K562 (cell line): ENCODE data around the gene S100A2. TPM values are rescaled to one million over a fixed set of nuclear protein-coding genes. Genes with fewer than 3 reads are reported as not detected.

Experiments
- ATAC-seq: fragments of 200-7000 bp; cut with Tn5 transposase; 3 replicates; pipeline ENCODE4 v1.9.1; 2020; ENCODE audit warnings: moderate library complexity
- BruUV-seq: library from RNA; stranded (reverse); fragments of 400-500 nt; replicated peaks from 2 replicates; lab custom pipeline; 2021; lab: Mats Ljungman, UMichigan
- CTCF ChIA-PET: fragments of 300-600 bp; formaldehyde crosslinking; extraction: SDS; loops from one replicate; lab custom pipeline; 2021; ENCODE audit warnings: low intra/inter-chr PET ratio; lab: Yijun Ruan, JAX
- POLR2A ChIA-PET: fragments of 300-600, 350-650 bp; sonication (Branson Sonifier 250); formaldehyde crosslinking; extraction: SDS; loops from one replicate; lab custom pipeline; 2021; ENCODE audit warnings: antibody characterized with exemption, inconsistent platforms; lab: Yijun Ruan, JAX
- DNase-seq, 4 experiments: peaks; one replicate each; pipeline versions ENCODE4 v3.0.0 to v3.0.0-alpha.2; 2011 to 2018; ENCODE audit warnings: low spot score in 3 of 4, mixed read lengths in 3 of 4; ENCODE audit errors: extremely low read depth in 1 of 4
- FAIRE-seq: peaks from 2 replicates; lab custom pipeline; 2011; peaks lifted over from hg19 to GRCh38; lab: Jason Lieb, UNC
- H2AFZ ChIP-seq: 2 replicates; pipeline ENCODE4 v1.6.0; 2011; ENCODE audit warnings: low read depth, low read length, control low read depth, inconsistent platforms
- H3K27ac ChIP-seq: fragments of 200-600 bp; 3 replicates; pipeline ENCODE4 v1.8.0; 2011; ENCODE audit warnings: low read depth, mild to moderate bottlenecking, control low read depth, inconsistent platforms, low read length, moderate library complexity, mixed read lengths; ENCODE audit errors: extremely low read depth
- H3K27me3 ChIP-seq, 2 experiments: fragments of 300-600 bp in 1 of 2; 2 replicates in 1 of 2; 3 replicates in 1 of 2; pipeline versions ENCODE4 v1.6.0 to v1.8.0; 2011; ENCODE audit warnings: inconsistent platforms in 2 of 2, low read length in 2 of 2, mild to moderate bottlenecking in 1 of 2, mixed read lengths in 1 of 2, moderate library complexity in 1 of 2; ENCODE audit not compliant: control insufficient read depth in 2 of 2, insufficient read depth in 2 of 2
- H3K36me3 ChIP-seq: fragments of 300-600 bp; 3 replicates; pipeline ENCODE4 v1.8.0; 2011; ENCODE audit warnings: mild to moderate bottlenecking, low read length, inconsistent platforms; ENCODE audit not compliant: control insufficient read depth, insufficient read depth
- H3K4me1 ChIP-seq, 2 experiments: fragments of 200-600 bp in 1 of 2; replicated peaks in 1 of 2; 2 replicates in 1 of 2; 3 replicates in 1 of 2; pipeline versions ENCODE4 v1.5.1 to v1.8.0; 2011; ENCODE audit warnings: inconsistent platforms in 2 of 2, low read length in 2 of 2, mild to moderate bottlenecking in 1 of 2, mixed read lengths in 1 of 2, moderate library complexity in 1 of 2; ENCODE audit not compliant: control insufficient read depth in 2 of 2, insufficient read depth in 2 of 2
- H3K4me2 ChIP-seq: 2 replicates; pipeline ENCODE4 v1.6.1; 2011; ENCODE audit warnings: low read length, control low read depth, inconsistent platforms, mixed read lengths; ENCODE audit not compliant: insufficient read depth
- H3K4me3 ChIP-seq: fragments of 200-600 bp; sonication (generic), shearing (Covaris generic); 2 replicates; pipeline ENCODE4 v1.5.1; 2016; ENCODE audit warnings: control low read depth, inconsistent platforms
- H3K79me2 ChIP-seq: fragments of 200-600 bp; 3 replicates; pipeline ENCODE4 v1.8.0; 2011; ENCODE audit warnings: low read length, inconsistent platforms; ENCODE audit not compliant: control insufficient read depth, insufficient read depth
- H3K9ac ChIP-seq, 2 experiments: 2 replicates each; pipeline versions ENCODE4 v1.6.0 to v1.6.1; 2011; ENCODE audit warnings: low read depth in 2 of 2, low read length in 2 of 2, control low read depth in 1 of 2, inconsistent platforms in 1 of 2, mild to moderate bottlenecking in 1 of 2, mixed read lengths in 1 of 2; ENCODE audit not compliant: insufficient read depth in 1 of 2
- H3K9me1 ChIP-seq: one replicate; pipeline ENCODE4 v1.6.0; 2011; ENCODE audit warnings: inconsistent platforms, mild to moderate bottlenecking, low read length, moderate library complexity; ENCODE audit not compliant: control insufficient read depth, insufficient read depth
- H3K9me3 ChIP-seq: replicated peaks from 2 replicates; pipeline ENCODE4 v1.5.1; 2011; ENCODE audit warnings: low read depth, low read length, inconsistent platforms; ENCODE audit not compliant: control insufficient read depth, insufficient read depth
- H4K20me1 ChIP-seq: replicated peaks from 2 replicates; pipeline ENCODE4 v1.6.1; 2011; ENCODE audit warnings: low read length, inconsistent platforms, mixed read lengths; ENCODE audit not compliant: control insufficient read depth, insufficient read depth
- EGR1 ChIP-seq: fragments of 450-650 bp; conservative IDR thresholded peaks from 2 replicates; pipeline ENCODE4 v1.6.1; 2017; ENCODE audit warnings: mild to moderate bottlenecking
- ELF2 ChIP-seq: fragments of 250-450 bp; sonication (Bioruptor Pico); IDR thresholded peaks from 2 replicates; pipeline ENCODE4 v1.5.0; 2021; ENCODE audit warnings: mild to moderate bottlenecking
- FOSL1 ChIP-seq: fragments of 200-800 bp; sonication (Bioruptor generic); conservative IDR thresholded peaks from 2 replicates; pipeline ENCODE4 v1.6.1; 2016; ENCODE audit warnings: missing genetic modification characterization, missing compliant biosample characterization
- MAZ ChIP-seq, 2 experiments: fragments of 450-650 bp in 1 of 2; sonication (generic) in 1 of 2; formaldehyde crosslinking; IDR thresholded peaks in 1 of 2; conservative IDR thresholded peaks in 1 of 2; 2 replicates each; pipeline versions ENCODE4 v1.4.0 to v1.5.0; 2020; ENCODE audit warnings: mild to moderate bottlenecking in 1 of 2, missing genetic modification reagents in 1 of 2
- MED1 ChIP-seq: sonication (generic); formaldehyde crosslinking; IDR thresholded peaks from 2 replicates; pipeline ENCODE4 v1.8.1; 2023; ENCODE audit warnings: missing genetic modification reagents, borderline replicate concordance
- U2AF1 ChIP-seq: fragments of 200-400 bp; formaldehyde crosslinking; optimal IDR thresholded peaks from 2 replicates; pipeline ENCODE3; 2017; ENCODE audit warnings: mild to moderate bottlenecking, low read depth, low read length, moderate library complexity
- WGBS: fragments of 100-300 bp; shearing (Covaris generic); methylation state at CpG from one replicate; pipeline ENCODE4 v1.1.6; 2016; ENCODE audit warnings: low coverage, mixed read lengths; ENCODE audit not compliant: insufficient coverage; ENCODE audit errors: missing lambda C conversion rate; 5-methylcytosine and 5-hydroxymethylcytosine counted together
- in situ Hi-C: fragments of 300-500 bp; cut with MboI; formaldehyde crosslinking; loops from 4 replicates; pipeline ENCODE4 v1.15.0; 2018; ENCODE audit warnings: inconsistent platforms, mixed read lengths
- intact Hi-C: fragments of 100-400 bp; cut with micrococcal nuclease; formaldehyde crosslinking; loops from 2 replicates; pipeline ENCODE4 v1.14.2; 2022
- polyA plus RNA-seq, 8 experiments: library from polyadenylated mRNA; depleted of rRNA in 4 of 8; stranded (reverse) in 5 of 8; unstranded in 3 of 8; fragments of >200 nt; fragmentation: Nextera tagmentation in 2 of 8; fragmentation: Illumina TruSeq in 1 of 8; extraction: Ambion mirVana in 2 of 8; extraction: Trizol in 1 of 8; gene quantifications; 2 replicates each; pipeline versions ENCODE4 v1.2.1 to v1.2.3, GENCODE V29; 2011 to 2014; ENCODE audit warnings: inconsistent platforms in 1 of 8, missing spikeins in 1 of 8
- total RNA-seq, 7 experiments: library from RNA; depleted of rRNA in 6 of 7; stranded (reverse); fragments of >200 nt in 6 of 7; fragmentation: Illumina TruSeq in 2 of 7; extraction: Trizol in 2 of 7; gene quantifications; 2 replicates each; pipeline versions ENCODE4 v1.2.1 to v1.2.3, GENCODE V29; 2011 to 2021; ENCODE audit warnings: low replicate concordance in 1 of 7
- TF ChIP-seq, protein P1 (sequence below): fragments of 450-650 bp; IDR thresholded peaks from 2 replicates; pipeline ENCODE4 v1.6.1; 2017; ENCODE audit warnings: antibody characterized with exemption
- TF ChIP-seq, protein P2 (sequence below): sonication (generic); formaldehyde crosslinking; IDR thresholded peaks from 2 replicates; pipeline ENCODE4 v1.8.0; 2022; ENCODE audit warnings: mild to moderate bottlenecking, missing genetic modification reagents

The S100A2 gene
- total and polyA plus RNA-seq, 9 of the 15 experiments (the other 6 are each of a cell fraction or from before 2014, with no cell fraction given): 0.28 to 0.65 (median 0.44) TPM; not detected in 4

DNA sequence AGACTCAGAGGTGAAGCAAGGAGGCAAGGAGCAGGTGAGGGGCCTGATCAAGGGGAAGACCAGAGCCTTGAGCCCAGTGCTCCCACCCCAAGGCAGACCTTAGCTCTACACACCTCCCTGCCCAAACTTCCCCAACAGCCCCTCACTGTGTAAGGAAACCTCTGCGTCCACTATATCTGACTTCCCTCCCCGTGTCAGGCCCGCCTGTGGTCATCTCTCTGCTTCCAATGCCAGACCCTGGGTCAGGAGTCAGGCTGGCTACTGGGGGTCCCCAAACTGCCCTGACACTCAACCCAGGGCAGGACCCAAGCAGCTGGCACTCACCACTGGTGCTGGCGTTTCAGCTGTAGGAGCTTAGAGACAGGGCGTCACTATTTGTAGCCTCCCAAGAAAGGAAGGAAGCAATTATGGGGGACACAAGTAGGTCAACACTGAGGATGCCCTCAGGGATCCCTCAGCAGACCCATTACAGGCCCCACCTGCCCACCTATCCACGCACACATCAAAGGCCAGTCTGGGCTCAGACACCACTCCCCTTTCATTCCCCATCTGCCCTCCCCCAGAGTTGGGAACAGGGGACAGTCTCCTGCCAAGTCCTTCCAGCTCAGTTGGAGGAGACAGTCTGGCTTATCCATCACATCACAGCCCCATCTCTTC lies 15.8 kb downstream of the S100A2 start (continued):
- TF ChIP-seq MAZ (CRISPR knock-in tag; conservative IDR thresholded peaks at IDR 0.05 in 1 of 2, IDR thresholded peaks at IDR 0.05 in 1 of 2): no peak
- TF ChIP-seq, protein P1, sequence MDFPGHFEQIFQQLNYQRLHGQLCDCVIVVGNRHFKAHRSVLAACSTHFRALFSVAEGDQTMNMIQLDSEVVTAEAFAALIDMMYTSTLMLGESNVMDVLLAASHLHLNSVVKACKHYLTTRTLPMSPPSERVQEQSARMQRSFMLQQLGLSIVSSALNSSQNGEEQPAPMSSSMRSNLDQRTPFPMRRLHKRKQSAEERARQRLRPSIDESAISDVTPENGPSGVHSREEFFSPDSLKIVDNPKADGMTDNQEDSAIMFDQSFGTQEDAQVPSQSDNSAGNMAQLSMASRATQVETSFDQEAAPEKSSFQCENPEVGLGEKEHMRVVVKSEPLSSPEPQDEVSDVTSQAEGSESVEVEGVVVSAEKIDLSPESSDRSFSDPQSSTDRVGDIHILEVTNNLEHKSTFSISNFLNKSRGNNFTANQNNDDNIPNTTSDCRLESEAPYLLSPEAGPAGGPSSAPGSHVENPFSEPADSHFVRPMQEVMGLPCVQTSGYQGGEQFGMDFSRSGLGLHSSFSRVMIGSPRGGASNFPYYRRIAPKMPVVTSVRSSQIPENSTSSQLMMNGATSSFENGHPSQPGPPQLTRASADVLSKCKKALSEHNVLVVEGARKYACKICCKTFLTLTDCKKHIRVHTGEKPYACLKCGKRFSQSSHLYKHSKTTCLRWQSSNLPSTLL: no peak

DNA sequence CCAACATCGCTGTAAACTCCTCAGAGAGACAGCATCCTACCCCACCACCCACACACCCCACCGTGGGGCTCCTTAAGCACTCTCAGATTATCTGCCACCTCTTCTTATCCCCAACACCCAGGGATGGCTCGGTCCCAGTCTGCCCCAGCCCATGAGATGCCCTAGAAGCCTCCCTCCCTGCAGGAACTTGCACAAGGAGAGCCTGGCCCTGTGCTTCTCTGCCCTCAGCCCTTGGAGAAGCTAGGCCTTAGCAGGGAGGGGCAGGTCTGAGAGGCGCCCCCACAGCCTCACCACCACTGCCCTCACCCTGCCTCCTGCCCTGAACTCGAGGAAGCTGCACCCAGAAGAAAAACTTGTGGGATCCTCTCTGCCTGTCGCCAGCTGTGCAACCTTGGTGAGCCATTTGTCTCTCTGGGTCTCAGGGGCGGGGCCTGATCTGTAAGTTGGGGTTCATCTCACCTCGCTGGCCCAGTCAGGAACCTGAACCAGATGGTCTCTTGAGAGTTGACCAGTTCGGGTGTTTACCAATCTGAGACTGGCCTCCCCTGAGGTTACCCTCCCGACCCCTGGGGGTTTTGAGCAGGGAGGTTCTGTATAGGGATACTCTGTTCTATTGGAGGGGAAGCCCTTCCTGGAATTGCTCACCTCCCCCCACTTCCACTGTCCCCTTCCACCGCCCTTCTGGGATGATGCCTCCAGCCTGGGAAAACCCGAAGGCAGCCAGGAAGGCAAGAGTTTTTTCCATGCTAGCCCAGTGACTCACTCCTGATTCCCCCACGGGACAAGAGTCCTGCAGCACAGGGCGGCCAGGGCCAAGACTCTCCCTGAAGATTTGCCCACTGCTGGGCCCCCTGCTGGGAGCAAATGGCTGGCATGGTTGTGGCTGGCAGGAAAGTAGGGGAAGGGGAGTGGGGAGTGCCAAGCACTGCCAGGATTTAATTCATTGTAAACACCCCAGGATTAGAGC lies 16.6 kb downstream of the S100A2 start, which contains the start of gene S100A3:
S100A3 (minus strand) TSS at position 537 of the 967 bp plus-strand sequence. CDS start 773 bp downstream, outside the sequence.
- FAIRE-seq (no peak), DNase-seq (no peak), ATAC-seq (no peak)
- Histone ChIP-seq H3K4me1 (peaks cover 55 to 63% of the 10 kb centered on the region in 2 experiments), H3K4me3 (no peak within 1 kb of the TSS), H3K9ac (peak within 1 kb of the TSS in 1 of 2 experiments; percentile 82; a peak in 2 of 4 replicates), H4K20me1 (no peaks in the 10 kb centered on the region), H3K36me3 (no peaks in the 10 kb centered on the region), H3K27me3 (no peaks in the 10 kb centered on the region), H3K4me2 (no peak within 1 kb of the TSS), H3K9me3 (no peaks in the 10 kb centered on the region), H2AFZ (peak within 1 kb of the TSS; percentile 65), H3K27ac (no peak within 1 kb of the TSS), H3K9me1 (no peaks in the 10 kb centered on the region), H3K79me2 (no peaks in the 10 kb centered on the region)
- ChIA-PET CTCF (no interaction called here), POLR2A (interaction anchor here (1.0 kb wide), 1 partner anchor 37 kb away, joined by 3 read pairs; no protein-coding TSS in a partner anchor)
- in situ Hi-C loops: no loop called here
- TF ChIP-seq MED1 (CRISPR knock-in tag) (no peak), ELF2 (CRISPR knock-in tag) (no peak), FOSL1 (tag) (peak; percentile 39; the same call in 1 of the 2 replicates), U2AF1 (no peak), EGR1 (peak; percentile 31; the same call in 1 of the 2 replicates)
- TF ChIP-seq, protein P2, sequence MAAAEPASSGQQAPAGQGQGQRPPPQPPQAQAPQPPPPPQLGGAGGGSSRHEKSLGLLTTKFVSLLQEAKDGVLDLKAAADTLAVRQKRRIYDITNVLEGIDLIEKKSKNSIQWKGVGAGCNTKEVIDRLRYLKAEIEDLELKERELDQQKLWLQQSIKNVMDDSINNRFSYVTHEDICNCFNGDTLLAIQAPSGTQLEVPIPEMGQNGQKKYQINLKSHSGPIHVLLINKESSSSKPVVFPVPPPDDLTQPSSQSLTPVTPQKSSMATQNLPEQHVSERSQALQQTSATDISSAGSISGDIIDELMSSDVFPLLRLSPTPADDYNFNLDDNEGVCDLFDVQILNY (CRISPR knock-in tag): no peak
- intact Hi-C loops: no loop called here
- 45% methylated on average over 13 of the region's 14 CpGs for WGBS
- BruUV-seq: no TSS peak
